Breast epithelium (tissue), 4 donors: ENCODE results near the gene DGAT2. TPM values are rescaled to one million over a fixed set of nuclear protein-coding genes. Genes with fewer than 3 reads are reported as not detected.

Source experiments
- DNase-seq, 2 donors: peaks; one replicate each; pipeline ENCODE4 v3.0.0-alpha.2; 2019; ENCODE audit warnings: low spot score in 2 of 2
- H3K27ac ChIP-seq, 2 donors: fragments of 200-600 bp; sonication (generic) in 1 of 2; one replicate each; pipeline ENCODE4 v1.5.1; 2016 to 2019; ENCODE audit warnings: mild to moderate bottlenecking in 1 of 2
- H3K27me3 ChIP-seq, 2 donors: fragments of 200-600 bp; sonication (generic) in 1 of 2; one replicate each; pipeline versions ENCODE4 v1.5.1 to v1.6.0; 2017 to 2019; ENCODE audit warnings: control low read depth in 1 of 2, mild to moderate bottlenecking in 1 of 2
- H3K36me3 ChIP-seq: fragments of 200-600 bp; one replicate; pipeline ENCODE4 v1.5.1; 2019
- H3K4me1 ChIP-seq, 2 donors: fragments of 200-600 bp; sonication (generic); one replicate each; pipeline ENCODE4 v1.5.1; 2016 to 2019; ENCODE audit warnings: control low read depth in 1 of 2
- H3K4me3 ChIP-seq, 3 donors: fragments of 200-600 bp; sonication (generic); 1 replicate in 2 of 3; 2 replicates in 1 of 3; pipeline ENCODE4 v1.5.1; 2016 to 2019; ENCODE audit warnings: mild to moderate bottlenecking in 3 of 3, moderate library complexity in 2 of 3
- H3K9me3 ChIP-seq, 2 donors: fragments of 200-600 bp; sonication (generic) in 1 of 2; one replicate each; pipeline ENCODE4 v1.5.1; 2016 to 2019; ENCODE audit warnings: control low read depth in 1 of 2
- CTCF ChIP-seq, 3 donors: fragments of 450-650 bp; IDR thresholded peaks; one replicate each; pipeline ENCODE4 v1.5.1; 2016 to 2017; ENCODE audit warnings: antibody characterized with exemption in 3 of 3, mild to moderate bottlenecking in 3 of 3, moderate library complexity in 3 of 3
- POLR2A ChIP-seq: fragments of 450-650 bp; IDR thresholded peaks from one replicate; pipeline ENCODE4 v1.6.1; 2016; ENCODE audit warnings: antibody characterized with exemption, mild to moderate bottlenecking, moderate library complexity
- POLR2AphosphoS5 ChIP-seq, 3 donors: sonication (generic); formaldehyde crosslinking; IDR thresholded peaks; one replicate each; pipeline ENCODE4 v1.6.1; 2017; ENCODE audit warnings: antibody characterized with exemption in 3 of 3
- intact Hi-C: fragments of 100-400 bp; cut with DNase I; formaldehyde crosslinking; loops from one replicate; pipeline ENCODE4 v1.15.1; 2023; ENCODE audit warnings: low total_unique reads
- total RNA-seq, 3 donors: library from RNA; depleted of rRNA; stranded (reverse); fragments of >200 nt; gene quantifications; one replicate each; pipeline ENCODE4 v1.1.0, GENCODE V29; 2016

Gene DGAT2
- total RNA-seq, 3 donors from 2014 or later = 26.2 to 134 (median 36.1) TPM

DNA sequence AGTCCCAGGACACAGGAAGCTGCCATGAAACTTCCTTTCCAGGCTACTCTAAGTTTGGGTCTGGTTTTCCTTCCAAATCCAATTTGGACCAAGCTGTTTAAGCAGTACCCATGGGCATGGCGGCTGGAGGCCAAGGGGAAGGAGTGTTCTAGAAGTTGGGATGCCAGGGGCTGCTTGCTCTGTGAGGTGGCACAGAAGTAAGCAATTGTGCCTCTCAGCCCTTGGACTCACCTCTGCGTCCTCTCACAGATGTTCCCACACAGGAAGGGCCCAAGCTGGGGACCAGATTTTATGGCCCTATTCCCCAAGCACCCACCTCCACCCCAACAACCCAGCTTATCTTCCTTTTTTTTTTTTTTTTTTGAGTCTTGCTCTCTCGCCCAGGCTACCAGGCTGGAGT is 3.5 kb upstream of the DGAT2 start:
- Histone ChIP-seq H3K4me1 (peaks cover 0 to 10% of the 10 kb centered on the region in 2 donors), H3K4me3 (no peak overlapping the region), H3K27me3 (no peaks in the 10 kb centered on the region), H3K9me3 (no peaks in the 10 kb centered on the region), H3K27ac (no peak overlapping the region), H3K36me3 (no peaks in the 10 kb centered on the region)
- no peak for DNase-seq
- TF ChIP-seq POLR2A (no peak), CTCF (IDR thresholded peaks at IDR 0.05) (no peak), POLR2AphosphoS5 (IDR thresholded peaks at IDR 0.05) (no peak)
- intact Hi-C loops = no loop called here

GRCh38 chr11:75766443-75767227 is 1.9 kb upstream of the DGAT2 start:
- Histone ChIP-seq H3K27ac (no peak overlapping the region), H3K4me3 (no peak overlapping the region), H3K4me1 (peaks cover 0 to 10% of the 10 kb centered on the region in 2 donors), H3K9me3 (no peaks in the 10 kb centered on the region), H3K36me3 (no peaks in the 10 kb centered on the region), H3K27me3 (no peaks in the 10 kb centered on the region)
- no peak for DNase-seq
- TF ChIP-seq POLR2AphosphoS5 (IDR thresholded peaks at IDR 0.05) (no peak), CTCF (IDR thresholded peaks at IDR 0.05) (no peak), POLR2A (no peak)
- intact Hi-C loops = no loop called here

DNA sequence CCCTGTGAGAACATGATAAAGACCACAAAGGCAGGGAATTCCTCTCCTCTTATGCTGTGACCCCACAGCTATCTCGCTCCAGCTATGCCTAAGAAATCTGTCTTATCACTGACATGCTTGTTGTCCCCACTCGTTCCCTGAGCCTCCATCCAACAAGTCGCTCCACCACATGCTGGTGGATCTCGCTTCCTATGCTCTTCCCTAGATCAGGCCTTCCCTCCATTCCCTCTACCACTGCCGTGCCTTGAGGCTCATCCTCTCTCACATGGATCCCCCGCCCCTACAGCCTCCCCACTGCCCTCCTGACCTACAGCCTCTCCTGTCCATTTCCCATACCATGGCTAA is 1.4 kb upstream of the DGAT2 start:
- no peak for DNase-seq
- intact Hi-C loops = no loop called here
- H3K27me3 ChIP-seq = no peaks in the 10 kb centered on the region
- H3K27ac ChIP-seq = no peak overlapping the region
- H3K36me3 ChIP-seq = no peaks in the 10 kb centered on the region
- H3K4me1 ChIP-seq = peaks cover 0 to 10% of the 10 kb centered on the region in 2 donors
- no peak for TF ChIP-seq POLR2A
- no peak for TF ChIP-seq POLR2AphosphoS5 (IDR thresholded peaks at IDR 0.05)
- TF ChIP-seq CTCF (IDR thresholded peaks at IDR 0.05) = no peak
- H3K4me3 ChIP-seq = no peak overlapping the region
- H3K9me3 ChIP-seq = no peaks in the 10 kb centered on the region

GRCh38 chr11:75767793-75768111 is 826 bp upstream of the DGAT2 start:
- TF ChIP-seq POLR2AphosphoS5 (IDR thresholded peaks at IDR 0.05) = no peak
- TF ChIP-seq CTCF (IDR thresholded peaks at IDR 0.05) = no peak
- TF ChIP-seq POLR2A = no peak
- Histone ChIP-seq H3K4me3 (peak overlapping the region; percentile 43 to 67 (median 58)), H3K27me3 (no peaks in the 10 kb centered on the region), H3K27ac (no peak overlapping the region), H3K9me3 (no peaks in the 10 kb centered on the region), H3K36me3 (no peaks in the 10 kb centered on the region), H3K4me1 (peaks cover 0 to 10% of the 10 kb centered on the region in 2 donors)
- no peak for DNase-seq
- intact Hi-C loops = no loop called here

DNA sequence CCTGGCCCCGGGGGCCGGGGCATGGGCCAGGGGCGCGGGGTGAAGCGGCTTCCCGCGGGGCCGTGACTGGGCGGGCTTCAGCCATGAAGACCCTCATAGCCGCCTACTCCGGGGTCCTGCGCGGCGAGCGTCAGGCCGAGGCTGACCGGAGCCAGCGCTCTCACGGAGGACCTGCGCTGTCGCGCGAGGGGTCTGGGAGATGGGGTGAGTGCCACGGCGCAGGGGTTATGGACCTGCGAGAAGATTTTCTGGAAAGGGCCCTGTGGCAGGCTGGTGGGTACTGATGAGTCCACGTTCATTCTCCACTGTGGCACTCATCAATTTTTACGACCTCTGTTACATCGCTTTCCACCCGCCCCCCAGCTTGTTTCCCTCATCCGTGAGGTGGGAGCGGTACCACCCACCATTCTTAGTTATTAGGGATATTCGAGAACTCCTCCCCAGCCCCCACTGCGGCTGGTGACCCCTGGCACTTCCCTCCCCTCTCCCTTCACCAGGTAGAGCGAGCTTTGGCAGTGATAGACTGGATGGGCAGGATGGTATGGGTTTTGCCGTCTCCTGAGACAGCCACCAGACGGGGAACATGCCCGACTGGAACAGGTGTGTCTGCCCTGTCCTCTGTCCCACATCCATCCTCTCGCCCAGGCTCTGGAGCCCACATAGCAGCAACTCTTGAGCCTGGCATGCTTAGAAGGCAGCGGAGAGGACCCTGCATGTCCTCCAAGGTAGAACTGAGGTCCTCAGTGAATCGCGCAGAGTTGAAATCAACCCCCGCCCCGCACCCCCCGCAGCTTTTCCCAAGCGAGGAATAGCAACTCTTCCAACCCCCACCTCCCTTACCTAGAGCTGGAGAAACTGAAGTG is 562 bp downstream of the DGAT2 start:
- peak overlapping the region; percentile 43 to 67 (median 58) for H3K4me3 ChIP-seq
- intact Hi-C loops = no loop called here
- H3K27ac ChIP-seq = peak overlapping the region in 1 of 2 donors; percentile 52
- no peaks in the 10 kb centered on the region for H3K36me3 ChIP-seq
- no peak for DNase-seq
- TF ChIP-seq POLR2A (no peak), POLR2AphosphoS5 (IDR thresholded peaks at IDR 0.05) (no peak)
- H3K27me3 ChIP-seq = no peaks in the 10 kb centered on the region
- no peaks in the 10 kb centered on the region for H3K9me3 ChIP-seq
- peaks cover 0 to 10% of the 10 kb centered on the region in 2 donors for H3K4me1 ChIP-seq
